ENCODE results near the gene FANCD2.

FANCD2 gene

GRCh38 chr3:10136426-10137005 is 110.3 kb downstream of the FANCD2 start:
- DNase-seq (ENCODE audit: low read depth), result no peak
- H3K4me3 ChIP-seq (ENCODE audit: low read depth, low read length), result no peak overlapping the region
- no peak for TF ChIP-seq CTCF (IDR thresholded peaks at IDR 0.05; ENCODE audit: insufficient read depth, low read depth, low read length, missing control alignments)

- TF ChIP-seq CTCF (IDR thresholded peaks at IDR 0.05; ENCODE audit: insufficient read depth, low read depth, low read length, missing control alignments), result no peak
- no peak overlapping the region for H3K4me3 ChIP-seq (ENCODE audit: low read depth, low read length)
- DNase-seq (ENCODE audit: low read depth), result no peak
Measured at GRCh38 chr3:10137178-10137577, 110.9 kb downstream of the FANCD2 start.

GRCh38 chr3:10140996-10141546 is 114.8 kb downstream of the FANCD2 start:
- DNase-seq (ENCODE audit: low read depth), result no peak
- TF ChIP-seq CTCF (IDR thresholded peaks at IDR 0.05; ENCODE audit: insufficient read depth, low read depth, low read length, missing control alignments), result no peak
- peak overlapping the region; percentile 69 for H3K4me3 ChIP-seq (ENCODE audit: low read depth, low read length)

- H3K4me3 ChIP-seq (ENCODE audit: low read depth, low read length), result peak overlapping the region; percentile 69
- no peak for TF ChIP-seq CTCF (IDR thresholded peaks at IDR 0.05; ENCODE audit: insufficient read depth, low read depth, low read length, missing control alignments)
- peak; percentile 61 for DNase-seq (ENCODE audit: low read depth)
Measured at GRCh38 chr3:10142707-10143560, 116.7 kb downstream of the FANCD2 start.

- DNase-seq (ENCODE audit: low read depth), result no peak
- no peak overlapping the region for H3K4me3 ChIP-seq (ENCODE audit: low read depth, low read length)
- TF ChIP-seq CTCF (IDR thresholded peaks at IDR 0.05; ENCODE audit: insufficient read depth, low read depth, low read length, missing control alignments), result no peak
Measured at GRCh38 chr3:10145685-10146084, 119.4 kb downstream of the FANCD2 start.

GRCh38 chr3:10149226-10149625 is 123.0 kb downstream of the FANCD2 start:
- DNase-seq (ENCODE audit: low read depth), result no peak
- TF ChIP-seq CTCF (IDR thresholded peaks at IDR 0.05; ENCODE audit: insufficient read depth, low read depth, low read length, missing control alignments), result no peak
- no peak overlapping the region for H3K4me3 ChIP-seq (ENCODE audit: low read depth, low read length)

All from GM12865 (cell line).